ENCODE data around the gene FAM3B.

Gene FAM3B

DNA sequence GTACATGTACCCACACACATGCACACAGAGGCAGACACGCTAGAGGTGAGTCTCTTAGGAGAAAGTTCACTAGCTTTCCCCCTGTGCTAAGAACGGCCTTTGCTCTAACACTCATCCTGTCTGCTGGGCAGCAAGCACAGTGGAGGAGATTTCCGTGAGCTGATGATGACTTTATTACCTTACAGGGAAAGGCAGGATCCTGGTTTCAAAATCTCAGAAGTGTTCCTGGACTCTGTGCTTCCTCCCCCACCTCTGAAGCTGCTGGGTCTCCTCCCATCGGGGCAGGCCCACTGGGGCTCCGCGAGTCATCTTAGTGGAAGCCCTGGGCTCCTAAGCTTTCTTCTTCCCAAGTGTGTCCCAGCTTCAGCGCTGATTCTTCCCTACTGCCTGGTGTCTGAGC is 2.7 kb downstream of the FAM3B start:
- no peak for DNase-seq

DNA sequence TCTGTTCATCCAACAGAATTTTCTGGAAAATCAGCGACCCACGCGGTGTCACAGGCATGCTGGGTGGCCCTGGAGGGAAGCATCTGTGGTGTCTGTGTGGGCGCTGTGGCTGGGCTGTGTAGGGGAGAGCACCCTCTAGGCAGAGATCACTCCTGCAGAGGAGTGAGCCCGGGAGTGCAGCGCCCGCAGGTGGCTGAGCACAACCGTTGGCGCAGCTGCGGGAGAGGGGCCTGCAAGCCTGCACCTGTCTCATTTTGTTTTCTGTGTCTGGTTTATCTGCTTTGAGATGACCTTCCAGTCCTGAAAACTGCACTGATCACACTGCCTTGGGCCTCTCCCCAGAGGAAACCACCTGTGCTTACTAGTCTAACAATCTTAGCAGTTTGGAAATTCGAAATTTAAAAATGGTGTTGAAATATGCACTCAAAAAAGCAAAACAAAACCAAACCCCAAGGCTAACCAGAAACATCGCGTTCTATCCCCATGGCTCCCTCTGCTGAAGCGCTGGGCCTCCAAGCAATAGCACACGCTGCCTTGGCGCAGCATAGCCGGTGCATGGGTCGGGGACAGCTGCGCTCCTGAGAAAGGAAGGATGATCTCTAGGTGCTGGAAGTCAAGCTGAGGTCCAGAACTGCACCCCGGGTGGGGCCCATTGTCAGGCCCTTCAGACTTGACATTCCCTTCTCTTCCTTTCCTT is 4.8 kb downstream of the FAM3B start:
- no peak for DNase-seq

DNA sequence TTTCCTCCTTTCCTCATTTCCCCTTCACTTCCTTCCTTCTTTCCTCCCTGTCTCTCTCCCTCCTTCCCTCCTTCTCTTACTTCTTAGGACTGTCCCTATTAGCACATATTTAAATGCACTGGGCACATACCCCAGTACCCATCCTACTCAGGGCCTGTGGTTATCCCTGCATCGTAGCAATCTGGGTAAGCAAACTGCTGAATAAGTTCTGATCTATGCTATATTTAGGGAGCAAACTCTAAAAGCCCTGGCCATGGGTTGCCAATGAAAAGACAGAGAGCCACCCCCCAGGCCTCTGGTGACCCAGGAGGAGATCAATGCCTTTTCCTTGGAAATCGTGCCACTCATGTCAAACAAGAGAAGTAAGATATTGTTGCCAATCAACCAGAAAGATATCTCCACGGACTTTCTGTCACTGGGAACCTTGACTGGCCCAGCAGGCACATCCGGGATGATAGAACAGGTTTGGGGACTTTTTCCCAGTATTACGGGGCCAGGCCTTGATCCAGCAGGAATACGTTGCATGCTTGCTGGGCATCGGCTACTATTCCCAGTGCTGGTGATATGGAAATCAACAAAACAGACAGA is 5.4 kb downstream of the FAM3B start:
- no peak for DNase-seq

DNA sequence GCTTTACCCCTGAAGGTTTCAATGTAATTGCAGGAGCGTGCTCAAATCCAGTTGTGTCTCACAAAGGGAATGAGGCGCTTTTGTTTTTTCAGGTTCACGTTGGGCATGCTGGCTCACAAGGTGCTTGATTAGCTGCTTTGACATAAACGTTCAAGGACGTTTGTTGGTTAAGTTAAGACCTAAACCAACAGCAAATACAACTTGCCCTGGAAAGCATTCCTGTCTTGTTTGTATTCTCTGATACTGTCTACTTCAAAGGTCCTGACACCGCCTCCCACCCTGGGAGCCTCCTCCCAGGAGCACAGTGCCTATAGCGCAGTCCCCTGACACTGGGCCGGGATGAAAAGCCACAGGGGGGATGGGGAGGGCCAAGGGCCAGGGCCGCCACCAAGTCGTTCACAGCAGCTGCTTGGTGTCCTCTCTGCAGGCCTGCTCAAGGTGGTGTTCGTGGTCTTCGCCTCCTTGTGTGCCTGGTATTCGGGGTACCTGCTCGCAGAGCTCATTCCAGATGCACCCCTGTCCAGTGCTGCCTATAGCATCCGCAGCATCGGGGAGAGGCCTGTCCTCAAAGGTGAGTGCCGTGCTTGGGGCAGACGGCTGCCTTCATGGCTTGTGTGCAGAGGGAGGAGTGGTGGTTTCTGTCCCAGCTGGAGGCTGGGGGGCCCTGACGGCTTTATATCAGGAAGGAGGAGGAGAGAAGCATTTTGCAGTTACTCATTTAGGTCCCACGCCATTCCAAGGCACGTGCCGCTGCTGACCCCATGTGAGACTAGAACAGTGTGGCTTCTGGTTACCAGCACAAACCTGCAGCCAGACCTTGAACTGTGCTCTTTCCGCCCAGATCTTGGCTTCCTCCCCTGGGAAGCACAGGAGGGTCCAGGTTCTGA is 6.1 kb downstream of the FAM3B start:
- DNase-seq, result no peak

DNA sequence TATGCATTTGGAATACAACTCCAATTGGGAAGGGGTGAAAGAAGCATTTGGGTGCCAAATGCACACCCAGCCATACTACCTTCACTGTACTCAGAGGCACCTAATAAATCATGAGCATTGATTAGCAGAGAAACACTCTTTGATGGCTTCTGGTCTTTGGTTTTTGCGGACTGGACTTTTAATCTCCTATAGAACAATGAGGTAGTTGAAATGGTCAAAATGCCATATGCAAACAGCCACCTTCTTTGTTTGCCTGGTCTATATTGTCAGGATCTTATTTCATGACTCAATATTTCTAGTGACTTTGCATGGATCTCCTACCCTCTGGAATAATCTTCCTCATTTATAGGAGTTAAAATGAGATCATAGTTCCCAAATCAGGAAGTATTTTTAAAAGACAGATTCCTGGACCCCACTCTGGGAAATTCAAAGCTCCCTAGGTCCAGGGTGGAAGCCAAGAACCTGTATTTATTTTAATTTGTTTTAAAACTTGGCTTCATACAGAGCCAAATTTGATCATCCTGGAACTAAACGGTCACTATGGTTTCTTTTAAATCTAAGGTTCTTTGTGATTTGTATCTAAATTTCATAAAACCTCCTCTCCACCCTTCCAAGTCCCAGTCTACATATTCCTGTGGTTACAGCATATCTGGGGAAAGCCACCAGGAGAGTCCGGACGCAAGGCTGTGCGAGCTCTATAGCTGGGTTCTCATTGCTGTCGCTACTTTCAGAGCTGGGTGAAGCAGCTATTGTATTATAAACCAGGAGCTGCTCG is 8.7 kb downstream of the FAM3B start:
- no peak for DNase-seq

DNA sequence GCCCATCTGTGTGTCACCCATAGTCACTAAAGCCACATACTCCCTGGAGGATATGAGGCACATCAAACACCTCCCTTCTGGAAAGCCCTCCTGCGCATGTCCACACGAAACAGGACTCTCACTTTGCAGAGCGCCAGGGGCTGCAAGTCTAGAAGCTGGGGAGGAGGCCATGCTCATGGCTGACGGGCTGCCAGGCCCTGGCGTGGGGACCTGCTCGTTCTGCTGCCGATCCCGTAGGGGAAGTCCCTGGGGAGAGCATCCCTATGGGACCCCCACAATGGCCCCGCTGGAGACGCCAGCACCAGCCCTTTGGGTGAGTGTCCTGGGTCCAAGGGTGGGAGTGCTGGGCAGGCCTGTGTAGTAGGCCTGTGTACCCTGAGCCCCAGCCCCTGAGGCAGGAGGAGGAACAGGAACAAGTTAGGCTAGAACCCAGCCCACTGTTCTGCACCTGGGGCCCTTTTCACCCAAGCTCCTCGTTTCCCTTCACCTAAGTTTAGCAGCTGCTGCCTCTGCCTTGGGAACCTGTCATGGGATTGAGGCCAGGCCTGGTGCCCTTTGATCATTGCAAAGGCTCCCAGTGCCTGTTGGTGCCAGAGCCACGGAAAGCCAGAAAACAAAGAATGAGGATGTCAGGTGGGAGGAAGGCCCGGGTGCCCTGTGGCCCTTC is 9.9 kb downstream of the FAM3B start:
- DNase-seq, result no peak

DNA sequence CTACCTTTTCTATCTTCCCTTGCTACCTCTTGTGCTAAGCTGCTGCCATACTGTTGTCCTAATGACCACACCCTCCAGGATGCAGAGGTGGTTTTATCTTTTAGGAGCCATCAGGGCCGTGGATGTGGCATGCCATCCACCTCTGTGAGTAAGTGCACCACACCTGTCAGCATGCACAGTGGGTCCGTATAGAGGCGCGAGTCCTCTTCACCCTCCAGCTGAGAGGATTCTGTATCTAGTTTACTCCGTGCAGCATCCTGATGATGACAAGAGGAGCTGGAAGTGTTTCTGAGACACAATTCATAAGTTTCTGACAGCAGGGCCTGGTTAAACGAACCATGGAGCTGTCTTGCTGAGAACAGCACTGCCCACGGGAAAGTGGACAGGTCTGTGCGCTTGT is 11.2 kb downstream of the FAM3B start:
- DNase-seq, result no peak

DNA sequence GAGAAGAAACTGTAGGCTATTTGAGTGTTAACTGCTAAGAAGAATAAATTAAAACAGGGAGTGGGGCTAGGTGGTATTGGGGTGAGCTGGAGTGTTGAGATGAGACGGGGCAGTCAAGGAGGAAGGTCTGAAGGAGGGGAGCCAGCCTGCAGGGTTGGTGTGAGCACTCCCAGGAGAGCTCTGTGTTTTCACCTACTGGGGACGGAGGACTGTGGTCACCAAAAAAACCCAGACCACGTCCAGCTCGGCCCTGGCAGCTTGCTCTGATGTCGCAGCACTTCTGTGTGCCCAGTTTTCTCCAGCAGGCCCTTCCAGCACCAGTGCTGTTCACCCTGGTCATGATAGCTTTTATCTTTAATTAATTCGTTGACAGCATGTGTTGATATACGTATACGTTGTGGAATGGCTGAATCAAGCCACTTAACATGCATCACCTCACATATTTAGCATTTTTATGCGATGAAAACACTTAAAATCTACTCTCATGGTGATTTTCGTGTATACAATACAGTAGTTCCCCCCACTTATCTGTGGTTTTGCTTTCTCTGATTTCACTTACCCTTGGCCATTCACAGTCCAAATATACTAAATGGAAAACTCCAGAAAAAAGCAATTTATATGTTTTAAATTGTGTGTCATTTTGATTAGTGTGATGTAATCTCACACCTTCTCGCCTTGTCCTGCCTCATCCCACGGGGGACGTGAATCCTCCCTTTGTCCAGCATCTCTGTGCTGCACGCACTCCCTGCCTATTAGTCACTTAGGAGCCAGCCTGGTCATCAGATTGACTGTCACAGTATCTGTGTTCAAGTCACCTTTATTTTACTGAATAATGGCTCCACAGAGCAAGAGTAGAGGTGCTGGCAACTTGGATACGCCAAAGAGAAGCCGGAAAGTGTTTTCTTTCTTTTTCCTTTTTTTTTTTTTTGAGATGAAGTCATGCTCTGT is 12.3 kb downstream of the FAM3B start:
- DNase-seq, result no peak

DNA sequence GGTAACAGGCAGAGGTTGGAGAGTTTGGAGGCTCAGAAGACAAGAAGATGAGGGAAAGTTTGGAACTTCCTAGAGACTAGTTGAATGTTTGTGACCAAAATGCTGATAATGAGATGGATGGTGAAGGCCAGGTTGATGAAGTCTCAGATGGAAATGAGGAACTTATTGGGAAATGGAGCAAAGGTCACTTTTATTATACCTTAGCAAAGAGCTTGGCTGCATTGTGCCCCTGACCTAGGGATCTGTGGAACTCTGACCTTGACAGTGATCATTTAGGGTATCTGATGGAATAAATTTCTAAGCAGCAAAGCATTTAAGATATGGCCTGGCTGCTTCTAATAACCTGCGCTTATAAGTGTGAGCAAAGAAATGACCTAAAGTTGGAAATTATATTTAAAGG is 17.2 kb downstream of the FAM3B start:
- no peak for DNase-seq

DNA sequence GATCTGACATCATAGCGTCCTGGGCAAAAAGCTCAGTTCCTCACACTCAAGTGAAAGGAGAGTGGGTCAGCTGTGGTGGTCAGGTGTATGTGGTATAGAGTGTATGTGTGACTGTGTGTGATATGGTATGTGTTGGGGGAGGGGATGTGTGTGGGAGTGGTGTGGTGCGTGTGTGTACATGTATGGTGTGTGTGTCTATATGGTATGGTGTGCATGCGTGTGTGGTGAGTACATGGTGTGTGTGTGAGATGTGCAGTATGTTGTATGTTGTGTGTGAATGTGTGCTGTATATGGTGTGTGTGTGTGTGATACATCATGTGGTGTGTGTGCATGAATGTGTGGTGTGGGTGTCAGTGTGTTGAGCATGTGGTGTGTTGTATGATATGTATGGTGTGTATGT is 20.9 kb downstream of the FAM3B start:
- no peak for DNase-seq

DNA sequence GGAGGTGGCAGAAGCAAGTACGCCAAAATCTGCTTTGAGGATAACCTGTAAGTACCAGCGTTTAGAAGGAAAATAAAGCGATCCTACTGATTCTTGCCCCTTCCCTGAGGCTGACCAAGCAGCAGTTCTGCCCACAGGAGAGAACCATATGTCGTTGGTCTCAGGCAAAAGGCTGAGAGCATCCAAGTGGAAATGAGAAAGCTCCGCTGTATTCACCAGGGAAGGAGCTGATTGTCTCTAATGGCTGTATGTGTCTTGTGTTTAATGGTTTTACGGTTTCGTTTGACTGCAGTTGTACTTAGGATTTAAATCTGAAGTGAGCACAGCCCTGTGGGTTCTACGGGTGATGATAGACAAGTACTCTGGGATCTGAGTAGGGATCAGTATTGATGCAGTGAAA is 21.9 kb downstream of the FAM3B start:
- no peak for DNase-seq

DNA sequence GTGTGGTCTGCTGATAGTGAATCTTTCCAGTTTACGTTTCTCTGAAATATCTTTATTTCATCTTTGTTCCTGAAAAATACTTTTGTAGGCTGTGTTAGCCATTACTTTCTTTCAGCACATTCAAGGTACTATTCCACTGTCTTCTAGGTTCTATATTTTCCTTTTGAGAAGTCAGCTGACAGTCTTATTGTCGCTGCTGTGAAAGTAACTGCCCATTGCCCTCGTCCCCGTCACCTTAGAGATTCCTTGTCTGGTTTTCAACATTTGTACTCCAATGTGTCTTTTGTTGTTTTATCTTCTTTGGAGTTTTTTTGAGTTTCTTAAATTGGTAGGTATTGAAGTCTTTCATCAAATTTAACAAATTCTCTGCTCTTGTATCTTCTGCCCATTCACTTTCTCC is 25.4 kb downstream of the FAM3B start:
- DNase-seq, result no peak

DNA sequence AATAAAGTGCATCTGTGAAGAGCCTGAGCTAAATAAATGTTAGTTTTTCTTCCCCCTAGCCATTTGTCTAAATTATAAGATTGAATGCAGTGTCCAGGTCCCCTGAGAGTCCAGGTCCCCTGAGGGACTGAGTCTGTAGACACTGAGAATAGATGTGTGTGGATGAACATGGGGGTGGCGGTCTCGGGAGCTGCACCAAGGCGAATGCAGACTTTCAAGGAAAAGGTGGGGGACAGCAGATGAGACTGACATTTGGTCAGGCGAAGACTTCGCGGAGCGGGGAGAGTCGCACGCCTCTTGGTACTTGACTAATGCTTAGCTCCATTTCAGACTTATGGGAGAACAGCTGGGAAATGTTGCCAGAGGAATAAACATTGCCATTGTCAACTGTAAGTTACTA is 27.5 kb downstream of the FAM3B start:
- DNase-seq, result no peak

DNA sequence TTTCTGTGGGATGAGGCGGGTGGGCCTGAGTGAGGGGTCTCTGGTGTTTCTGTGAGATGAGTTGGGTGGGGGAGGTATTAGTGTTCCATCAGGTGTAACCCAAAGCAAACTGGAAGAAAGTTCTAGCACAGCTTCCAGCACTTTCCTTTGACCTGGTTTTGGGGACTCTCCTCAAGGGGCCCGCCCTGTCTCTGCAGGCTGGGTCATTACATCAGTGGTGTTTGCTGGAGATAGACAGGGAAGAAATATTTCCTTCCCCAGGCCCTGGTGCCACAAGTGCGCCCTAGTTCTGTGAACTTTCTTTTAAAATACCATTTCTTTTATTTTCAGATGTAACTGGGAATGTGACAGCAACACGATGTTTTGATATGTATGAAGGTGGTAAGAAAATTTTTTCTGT is 28.8 kb downstream of the FAM3B start:
- DNase-seq, result no peak

DNA sequence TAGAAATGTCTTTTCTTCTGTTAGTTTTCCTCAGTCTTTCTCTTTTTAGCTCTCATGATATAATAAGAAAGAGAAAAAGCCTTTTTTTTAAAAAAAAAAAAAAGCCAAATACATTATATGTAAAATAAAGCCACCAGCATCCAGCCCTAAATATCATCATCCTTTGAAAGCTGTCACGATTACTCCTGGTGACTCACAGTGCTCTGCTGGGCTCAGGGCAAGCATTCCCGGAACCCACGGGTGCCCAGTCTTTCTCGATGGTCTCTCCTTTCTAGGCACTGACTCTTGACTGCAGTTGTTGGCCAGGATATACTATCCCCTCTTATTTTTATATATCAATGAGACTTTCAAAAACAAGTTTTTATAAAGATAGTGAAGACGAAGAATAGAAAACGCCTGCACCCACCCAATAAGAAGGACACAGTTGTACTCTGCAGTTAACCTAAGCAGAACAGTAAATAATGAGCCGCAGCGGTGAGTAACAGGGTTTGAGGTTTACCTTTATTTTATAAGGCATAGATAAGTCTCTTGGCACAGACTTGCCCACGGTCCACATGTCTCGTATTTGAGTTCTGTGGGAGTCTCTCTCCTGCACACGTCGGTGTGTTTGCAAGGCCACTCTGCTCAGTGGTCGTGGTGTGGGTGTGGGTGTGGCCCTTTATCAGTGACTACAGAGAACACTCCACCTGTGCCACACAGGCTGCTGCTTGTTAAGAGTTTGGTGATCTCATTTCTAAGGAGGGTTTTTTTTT is 29.5 kb downstream of the FAM3B start:
- no peak for DNase-seq

DNA sequence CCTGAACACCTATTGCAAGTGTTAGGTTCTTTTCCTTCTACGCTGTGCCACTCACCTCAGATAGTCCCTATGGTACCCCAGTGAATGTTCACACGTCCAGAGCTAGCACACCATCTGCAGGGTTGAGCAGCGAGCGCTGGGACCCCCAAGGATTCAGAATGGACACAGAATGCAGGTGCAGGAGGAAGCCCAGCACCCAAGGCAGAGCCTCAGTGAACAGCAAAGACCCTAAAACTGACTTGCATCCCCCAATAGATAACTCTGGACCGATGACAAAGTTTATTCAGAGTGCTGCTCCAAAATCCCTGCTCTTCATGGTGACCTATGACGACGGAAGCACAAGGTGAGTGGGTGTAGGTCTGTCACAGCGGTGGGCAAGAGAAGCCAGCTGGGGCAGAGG is 30.2 kb downstream of the FAM3B start:
- DNase-seq, result no peak

DNA sequence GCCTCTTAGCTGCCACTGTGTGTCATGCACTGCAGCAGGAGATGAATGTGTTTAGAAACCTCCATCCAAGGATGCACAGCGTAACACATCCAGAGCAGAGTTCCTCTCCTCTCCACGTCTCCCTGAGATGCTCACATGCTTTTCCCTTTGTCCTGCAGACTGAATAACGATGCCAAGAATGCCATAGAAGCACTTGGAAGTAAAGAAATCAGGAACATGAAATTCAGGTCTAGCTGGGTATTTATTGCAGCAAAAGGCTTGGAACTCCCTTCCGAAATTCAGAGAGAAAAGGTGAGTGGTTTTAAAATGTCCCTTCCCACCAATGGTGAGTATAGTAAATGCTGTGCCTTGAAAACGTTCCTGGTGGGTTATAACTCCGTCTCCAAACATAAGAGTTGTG is 31.8 kb downstream of the FAM3B start:
- DNase-seq, result no peak

DNA sequence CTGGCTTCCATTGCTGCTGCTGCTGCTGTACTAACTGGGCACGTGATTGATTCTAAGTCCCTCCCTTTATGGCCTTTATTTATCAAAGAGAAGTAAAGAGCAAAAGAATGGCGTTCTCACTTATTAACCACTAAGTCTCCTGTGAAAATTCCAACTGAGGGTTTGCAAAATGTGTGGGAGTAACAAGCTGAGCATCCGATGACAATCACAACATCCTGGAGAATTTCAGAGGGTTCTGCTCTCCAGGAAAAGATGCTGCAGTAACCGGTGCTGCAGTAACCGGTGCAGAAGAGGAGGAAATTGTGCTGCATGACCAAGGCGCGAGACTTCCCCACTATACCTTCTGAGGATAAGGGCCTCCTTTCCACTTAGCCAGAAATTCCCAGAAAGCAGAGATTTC is 32.5 kb downstream of the FAM3B start:
- DNase-seq, result no peak

DNA sequence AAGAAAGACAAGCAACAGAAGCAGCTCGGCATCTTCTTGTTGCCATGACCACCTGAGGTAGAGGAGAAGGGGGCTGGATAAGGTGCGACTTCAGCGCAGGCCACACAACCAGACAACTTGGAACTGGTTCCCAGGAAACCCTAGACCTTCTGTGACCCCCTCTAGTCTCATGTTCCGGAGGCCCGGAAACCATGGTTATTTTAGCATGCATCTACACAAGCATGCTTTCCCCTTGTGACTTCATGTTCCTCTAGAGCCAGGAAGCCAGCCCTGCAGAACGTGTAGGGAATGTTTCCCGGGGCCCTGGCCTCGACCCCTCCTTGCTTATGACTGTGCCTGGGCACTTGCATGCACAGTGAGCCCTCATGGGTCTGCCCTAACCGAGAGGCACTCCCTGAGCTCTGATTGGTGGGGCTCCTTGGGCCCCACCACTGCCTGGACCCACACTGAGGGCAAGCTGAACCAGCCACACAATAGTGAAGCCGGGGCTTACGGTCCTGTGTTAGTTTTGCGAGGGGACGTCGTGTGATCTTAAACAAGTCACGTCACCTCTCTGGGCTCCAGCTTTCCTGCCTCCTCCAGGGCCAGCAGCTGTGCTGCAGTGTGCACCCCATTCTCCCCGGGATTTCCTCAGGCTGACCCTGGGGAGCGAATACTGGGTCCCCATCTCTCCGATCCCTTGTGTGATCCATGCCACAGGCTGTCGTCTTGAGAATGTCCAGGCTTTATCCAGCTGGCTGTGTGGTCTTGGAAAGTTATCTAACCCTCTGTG is 33.2 kb downstream of the FAM3B start:
- no peak for DNase-seq

Measured in Kasumi-1 (cell line).